HCT116 (cell line): Measurements from ENCODE around the gene RBBP8. TPM values are rescaled to one million over a fixed set of nuclear protein-coding genes. Genes with fewer than 3 reads are reported as not detected.

Experiments
- ATAC-seq: fragments of 200-7000 bp; cut with Tn5 transposase; 2 replicates; pipeline ENCODE4 v1.9.1; 2020; ENCODE audit warnings: mild to moderate bottlenecking, moderate library complexity
- BruUV-seq: library from RNA; stranded (reverse); fragments of 400-500 nt; replicated peaks from 2 replicates; lab custom pipeline; 2021; lab: Mats Ljungman, UMichigan
- CTCF ChIA-PET: fragments of 300-600 bp; sonication (Branson Sonifier 250); formaldehyde crosslinking; loops from one replicate; lab custom pipeline; 2021; ENCODE audit warnings: antibody characterized with exemption; lab: Charles Lee
- POLR2A ChIA-PET: fragments of 300-600, 350-600 bp; sonication (Branson Sonifier 250); formaldehyde crosslinking; loops from one replicate; lab custom pipeline; 2021; ENCODE audit warnings: antibody characterized with exemption; lab: Charles Lee
- RAD21 ChIA-PET, 2 experiments: fragments of 300-600 bp; sonication (Branson Sonifier 250); formaldehyde crosslinking; loops; one replicate each; lab custom pipeline; 2023; ENCODE audit warnings: low total read pairs in 2 of 2; ENCODE audit not compliant: uncharacterized antibody in 2 of 2, unreplicated experiment in 2 of 2, low non-redundant PET in 1 of 2; lab: Charles Lee
- DNase-seq: peaks from one replicate; pipeline ENCODE4 v3.0.0-alpha.2; 2010; ENCODE audit warnings: low read depth, low spot score
- H2AFZ ChIP-seq: fragments of 200-600 bp; shearing (Covaris generic), sonication (generic); 2 replicates; pipeline ENCODE4 v1.6.1; 2017; ENCODE audit warnings: low read depth, mixed run types, mixed read lengths, antibody characterized with exemption, low read length; ENCODE audit not compliant: poor library complexity, severe bottlenecking
- H3K27ac ChIP-seq: 2 replicates; pipeline ENCODE4 v1.5.1; 2012; ENCODE audit warnings: low read depth, low read length
- H3K27me3 ChIP-seq: fragments of 200-600 bp; sonication (generic); 2 replicates; pipeline ENCODE4 v1.6.1; 2016; ENCODE audit warnings: mixed run types, low read length, mixed read lengths; ENCODE audit not compliant: insufficient read depth
- H3K36me3 ChIP-seq, 2 experiments: fragments of 200-500 bp in 1 of 2; fragments of 200-600 bp in 1 of 2; sonication (Bioruptor generic) in 1 of 2; sonication (generic) in 1 of 2; 2 replicates each; pipeline versions ENCODE4 v1.5.1 to v1.6.1; 2014 to 2016; ENCODE audit warnings: low read length in 2 of 2, inconsistent platforms in 1 of 2, mixed read lengths in 1 of 2, mixed run types in 1 of 2; ENCODE audit not compliant: insufficient read depth in 2 of 2, control insufficient read depth in 1 of 2
- H3K4me1 ChIP-seq, 2 experiments: fragments of 200-600 bp in 1 of 2; sonication (generic) in 1 of 2; 2 replicates each; pipeline versions ENCODE4 v1.5.1 to v1.6.1; 2012 to 2017; ENCODE audit warnings: low read length in 2 of 2, inconsistent platforms in 1 of 2, mild to moderate bottlenecking in 1 of 2, mixed read lengths in 1 of 2, mixed run types in 1 of 2, moderate library complexity in 1 of 2; ENCODE audit not compliant: insufficient read depth in 2 of 2, control insufficient read depth in 1 of 2
- H3K4me2 ChIP-seq: fragments of 200-600 bp; sonication (generic); 2 replicates; pipeline ENCODE4 v1.6.1; 2017; ENCODE audit warnings: mixed run types, low read length, mixed read lengths
- H3K4me3 ChIP-seq, 2 experiments: fragments of 200-600 bp in 1 of 2; sonication (generic) in 1 of 2; replicated peaks in 1 of 2; 2 replicates each; pipeline ENCODE4 v1.5.1; 2011 to 2016; ENCODE audit warnings: low read length in 2 of 2, control low read depth in 1 of 2, low read depth in 1 of 2, mild to moderate bottlenecking in 1 of 2, mixed read lengths in 1 of 2, mixed run types in 1 of 2
- H3K79me2 ChIP-seq: fragments of 200-600 bp; sonication (generic); 2 replicates; pipeline ENCODE4 v1.6.1; 2017; ENCODE audit warnings: mild to moderate bottlenecking, mixed run types, low read length, moderate library complexity, mixed read lengths; ENCODE audit not compliant: insufficient read depth
- H3K9ac ChIP-seq: fragments of 200-600 bp; sonication (generic); 2 replicates; pipeline ENCODE4 v1.6.1; 2016; ENCODE audit warnings: low read length, mixed read lengths
- H3K9me2 ChIP-seq: fragments of 200-600 bp; sonication (generic), shearing (Covaris generic); 2 replicates; pipeline ENCODE4 v1.6.1; 2017; ENCODE audit warnings: mixed run types, mild to moderate bottlenecking, moderate library complexity; ENCODE audit not compliant: insufficient read depth
- H3K9me3 ChIP-seq, 2 experiments: fragments of 200-500 bp in 1 of 2; fragments of 200-600 bp in 1 of 2; sonication (Bioruptor generic) in 1 of 2; sonication (generic) in 1 of 2; 2 replicates each; pipeline ENCODE4 v1.6.1; 2014 to 2017; ENCODE audit warnings: low read length in 2 of 2, mixed read lengths in 2 of 2, inconsistent platforms in 1 of 2, low read depth in 1 of 2, mild to moderate bottlenecking in 1 of 2, mixed run types in 1 of 2, moderate library complexity in 1 of 2; ENCODE audit not compliant: control insufficient read depth in 1 of 2, insufficient read depth in 1 of 2
- H4K20me1 ChIP-seq: fragments of 200-600 bp; sonication (generic), shearing (Covaris generic); 2 replicates; pipeline ENCODE4 v1.6.1; 2017; ENCODE audit warnings: mixed run types, mild to moderate bottlenecking, moderate library complexity; ENCODE audit not compliant: insufficient read depth
- CEBPB ChIP-seq: IDR thresholded peaks from 2 replicates; pipeline ENCODE4 v1.6.1; 2012; ENCODE audit warnings: low read depth
- ELF1 ChIP-seq: IDR thresholded peaks from 2 replicates; pipeline ENCODE4 v1.6.1; 2012; ENCODE audit warnings: low read depth, borderline replicate concordance
- EZH2 ChIP-seq: fragments of 200-600 bp; sonication (generic); IDR thresholded peaks from 2 replicates; pipeline ENCODE4 v1.6.1; 2017; ENCODE audit warnings: antibody characterized with exemption, mixed run types
- EZH2phosphoT487 ChIP-seq: fragments of 200-600 bp; IDR thresholded peaks from 2 replicates; pipeline ENCODE4 v1.6.1; 2018; ENCODE audit warnings: antibody characterized with exemption, borderline replicate concordance
- FOSL1 ChIP-seq: IDR thresholded peaks from 2 replicates; pipeline ENCODE4 v1.6.1; 2012; ENCODE audit warnings: low read depth
- JUND ChIP-seq: IDR thresholded peaks from 2 replicates; pipeline ENCODE4 v1.6.1; 2012
- POLR2A ChIP-seq: IDR thresholded peaks from 2 replicates; pipeline ENCODE4 v1.7.0; 2011; ENCODE audit warnings: borderline replicate concordance; ENCODE audit not compliant: insufficient read depth, insufficient read length; ENCODE audit errors: extremely low read depth
- POLR2AphosphoS5 ChIP-seq: IDR thresholded peaks from 2 replicates; pipeline ENCODE4 v1.6.1; 2011; ENCODE audit warnings: mild to moderate bottlenecking, low read depth, low read length, moderate library complexity
- RAD21 ChIP-seq: IDR thresholded peaks from 2 replicates; pipeline ENCODE4 v1.6.1; 2012; ENCODE audit warnings: low read depth, mild to moderate bottlenecking
- REST ChIP-seq: IDR thresholded peaks from 2 replicates; pipeline ENCODE4 v1.6.1; 2012; ENCODE audit warnings: low read depth
- SIN3A ChIP-seq: IDR thresholded peaks from 2 replicates; pipeline ENCODE4 v1.6.1; 2012; ENCODE audit warnings: low read depth
- SP1 ChIP-seq: IDR thresholded peaks from 2 replicates; pipeline ENCODE4 v1.6.1; 2012; ENCODE audit warnings: low read depth
- SRF ChIP-seq: IDR thresholded peaks from 2 replicates; pipeline ENCODE4 v1.6.1; 2012; ENCODE audit warnings: low read depth
- TCF7L2 ChIP-seq: IDR thresholded peaks from 2 replicates; pipeline ENCODE4 v1.7.0; 2011; ENCODE audit warnings: borderline replicate concordance, inconsistent platforms; ENCODE audit not compliant: insufficient read depth, insufficient read length; ENCODE audit errors: extremely low read depth
- YY1 ChIP-seq: IDR thresholded peaks from 2 replicates; pipeline ENCODE4 v1.6.1; 2011; ENCODE audit warnings: low read length, low read depth, moderate library complexity, mild to moderate bottlenecking; ENCODE audit not compliant: insufficient replicate concordance; ENCODE audit errors: extremely low read depth
- ZBTB33 ChIP-seq: IDR thresholded peaks from 2 replicates; pipeline ENCODE4 v1.6.1; 2011; ENCODE audit warnings: mild to moderate bottlenecking, low read length, moderate library complexity; ENCODE audit not compliant: insufficient replicate concordance; ENCODE audit errors: extremely low read depth
- ZFX ChIP-seq: fragments of 450-650 bp; IDR thresholded peaks from 2 replicates; pipeline ENCODE4 v1.6.1; 2017
- ZNF274 ChIP-seq: fragments of 200-500 bp; sonication (Bioruptor generic); IDR thresholded peaks from 2 replicates; pipeline ENCODE4 v1.6.1; 2014; ENCODE audit warnings: mild to moderate bottlenecking, low read depth, low read length, inconsistent platforms
- intact Hi-C: fragments of 100-400 bp; cut with micrococcal nuclease; formaldehyde crosslinking; loops from 2 replicates; pipeline ENCODE4 v1.10.0; 2022
- total RNA-seq: library from RNA; stranded (reverse); gene quantifications from one replicate; pipeline ENCODE4 v1.2.1, GENCODE V29; 2021; ENCODE audit not compliant: unreplicated experiment

The RBBP8 gene
- total RNA-seq, 1 experiment from 2014 or later = 66.6 TPM

GRCh38 chr18:23072079-23072478 lies 139.0 kb downstream of the RBBP8 start:
- Histone ChIP-seq H2AFZ (no peak overlapping the region), H3K27me3 (no peaks in the 10 kb centered on the region), H3K9me2 (no peaks in the 10 kb centered on the region), H3K4me3 (no peak overlapping the region), H3K4me2 (no peak overlapping the region), H3K9ac (no peak overlapping the region), H4K20me1 (no peaks in the 10 kb centered on the region), H3K9me3 (no peaks in the 10 kb centered on the region), H3K27ac (no peak overlapping the region), H3K79me2 (no peaks in the 10 kb centered on the region), H3K4me1 (no peaks in the 10 kb centered on the region), H3K36me3 (no peaks in the 10 kb centered on the region)
- ChIA-PET CTCF (no interaction called here), RAD21 (no interaction called here), POLR2A (no interaction called here)
- no TSS peak for BruUV-seq
- no peak for TF ChIP-seq ELF1
- TF ChIP-seq ZNF274 = no peak
- no peak for TF ChIP-seq EZH2phosphoT487
- TF ChIP-seq SRF = no peak
- TF ChIP-seq REST = no peak
- no peak for TF ChIP-seq TCF7L2
- no peak for TF ChIP-seq CEBPB
- no peak for TF ChIP-seq ZBTB33
- no peak for TF ChIP-seq POLR2AphosphoS5
- no peak for TF ChIP-seq SIN3A
- TF ChIP-seq SP1 = no peak
- no peak for TF ChIP-seq RAD21
- no peak for TF ChIP-seq FOSL1
- TF ChIP-seq YY1 = no peak
- TF ChIP-seq EZH2 = no peak
- no peak for TF ChIP-seq ZFX
- TF ChIP-seq POLR2A = no peak
- no peak for TF ChIP-seq JUND
- DNase-seq (no peak), ATAC-seq (no peak)
- intact Hi-C loops = no loop called here
